GM21825 (cell line): ENCODE data around the gene BEST4.
A peak's percentile ranks its signal among the peaks of the same experiment; 100 is the strongest.
"Not testable (repeated sequence)": the region's sequence is repeated elsewhere in the genome, so short reads cannot be mapped to it uniquely, and the experiment has no call there.

Source experiments
- ATAC-seq: cut with Tn5 transposase; IDR thresholded peaks from one replicate; pipeline ENCODE4 v1.9.1; 2021; ENCODE audit warnings: mild to moderate bottlenecking, moderate library complexity; ENCODE audit not compliant: unreplicated experiment

Gene BEST4

DNA sequence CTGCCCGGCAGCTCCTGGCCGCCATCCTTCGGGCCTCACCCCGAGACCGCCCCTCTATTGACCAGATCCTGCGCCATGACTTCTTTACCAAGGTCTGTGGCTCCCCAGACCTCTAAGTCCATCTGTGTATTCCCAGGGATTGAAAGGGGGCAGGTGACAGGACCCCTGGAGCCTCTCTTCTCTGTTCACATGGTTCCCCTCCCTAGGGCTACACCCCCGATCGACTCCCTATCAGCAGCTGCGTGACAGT lies 15.0 kb upstream of the BEST4 start:
- ATAC-seq: no peak

DNA sequence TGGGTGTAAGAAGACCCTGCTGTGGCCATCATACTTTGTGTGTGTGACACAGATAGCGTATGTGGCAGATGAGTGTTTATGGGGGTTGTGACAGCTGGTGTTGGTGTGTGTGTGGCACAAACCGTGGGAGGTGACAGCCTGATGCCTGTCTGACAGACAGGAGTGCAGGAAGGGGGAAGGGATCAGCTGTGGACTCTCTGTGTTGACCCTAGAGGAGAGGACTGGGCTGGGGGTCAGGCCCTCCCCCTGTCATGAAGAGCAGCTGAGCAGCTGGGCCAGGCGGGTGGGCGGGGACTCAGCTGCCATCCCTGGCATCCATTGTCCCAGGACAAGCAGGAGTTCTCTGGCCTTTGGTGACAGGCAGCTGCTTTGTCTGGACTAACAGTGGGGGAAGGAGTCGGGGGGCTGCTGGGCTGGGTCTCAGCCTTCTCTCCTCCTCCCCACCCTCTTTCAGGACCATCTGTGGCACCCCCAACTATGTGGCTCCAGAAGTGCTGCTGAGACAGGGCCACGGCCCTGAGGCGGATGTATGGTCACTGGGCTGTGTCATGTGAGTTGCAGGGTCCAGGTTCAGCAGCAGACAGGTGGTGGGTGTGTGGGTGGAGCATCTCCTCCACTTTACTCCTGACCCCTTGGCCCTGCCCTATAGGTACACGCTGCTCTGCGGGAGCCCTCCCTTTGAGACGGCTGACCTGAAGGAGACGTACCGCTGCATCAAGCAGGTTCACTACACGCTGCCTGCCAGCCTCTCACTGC lies 14.5 kb upstream of the BEST4 start:
- ATAC-seq: no peak

DNA sequence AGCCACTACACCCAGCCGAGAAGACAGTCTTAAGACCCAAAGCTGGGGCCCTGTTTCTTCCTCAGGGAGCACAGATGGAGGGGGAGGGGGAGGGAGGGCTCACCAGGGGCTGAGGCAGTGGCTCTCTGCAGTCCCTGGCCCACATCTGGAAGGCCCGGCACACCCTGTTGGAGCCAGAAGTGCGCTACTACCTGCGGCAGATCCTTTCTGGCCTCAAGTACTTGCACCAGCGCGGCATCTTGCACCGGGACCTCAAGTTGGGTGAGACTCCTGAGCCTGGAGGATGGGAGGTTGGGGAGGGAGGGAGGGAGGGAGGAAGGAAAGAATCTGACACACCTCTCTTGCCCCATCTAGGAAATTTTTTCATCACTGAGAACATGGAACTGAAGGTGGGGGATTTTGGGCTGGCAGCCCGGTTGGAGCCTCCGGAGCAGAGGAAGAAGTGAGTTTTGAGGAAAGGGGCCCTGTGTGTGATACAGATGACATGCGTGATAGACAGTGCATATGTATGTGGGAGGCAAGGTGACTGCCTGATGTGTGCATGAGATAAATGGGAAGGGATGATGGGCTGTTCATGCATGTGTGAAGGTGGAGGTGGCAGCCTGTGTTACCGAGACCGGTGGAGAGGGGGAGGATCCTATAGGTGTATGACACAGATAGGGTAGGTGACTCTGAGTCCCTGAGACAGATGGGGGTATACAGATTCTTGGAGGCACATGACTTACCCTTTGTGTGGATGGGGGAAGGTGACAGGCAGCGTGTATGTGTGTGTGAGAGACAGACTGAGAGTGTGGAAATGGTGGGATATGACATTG lies 13.7 kb upstream of the BEST4 start:
- ATAC-seq: no peak

DNA sequence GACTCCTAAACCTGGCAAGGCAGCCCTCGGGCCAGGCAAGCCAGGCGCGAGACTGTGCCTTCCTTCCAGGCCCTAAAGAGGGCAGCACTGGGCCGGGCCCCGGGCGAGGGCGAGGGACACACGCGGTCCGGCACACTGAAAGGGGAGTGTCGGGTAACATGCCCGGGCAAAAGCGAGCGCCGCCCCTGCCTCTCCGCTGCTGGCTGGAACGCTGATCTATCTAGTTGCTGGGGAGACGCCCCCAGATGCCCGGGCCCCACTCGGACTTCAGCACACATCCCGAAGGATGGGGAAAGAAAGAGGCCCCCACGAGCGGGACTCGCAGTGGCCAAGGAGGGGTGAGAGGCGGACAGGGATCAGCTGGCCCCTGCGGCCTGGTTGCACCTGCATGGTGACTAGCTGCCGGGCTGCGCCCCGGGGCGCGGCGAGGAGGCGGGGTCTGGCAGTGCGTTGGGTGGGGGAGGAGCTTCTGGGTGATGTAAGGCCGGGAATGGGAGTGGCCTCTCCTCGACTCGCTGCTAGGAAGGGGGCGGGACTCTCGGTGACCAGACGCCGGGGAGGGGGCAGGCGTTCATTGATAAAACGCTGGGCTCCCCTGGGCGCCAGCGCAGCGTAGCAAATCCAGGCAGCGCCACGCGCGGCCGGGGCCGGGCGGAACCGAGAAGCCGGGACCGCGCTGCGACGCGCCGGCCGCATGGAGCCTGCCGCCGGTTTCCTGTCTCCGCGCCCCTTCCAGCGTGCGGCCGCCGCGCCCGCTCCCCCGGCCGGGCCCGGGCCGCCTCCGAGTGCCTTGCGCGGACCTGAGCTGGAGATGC lies 12.0 kb upstream of the BEST4 start, which contains the start of gene PLK3:
Gene PLK3 (plus strand): TSS at position 608 of the 815 bp plus-strand sequence. CDS start 87 bp downstream, at position 695.
- ATAC-seq: peak; percentile 79

DNA sequence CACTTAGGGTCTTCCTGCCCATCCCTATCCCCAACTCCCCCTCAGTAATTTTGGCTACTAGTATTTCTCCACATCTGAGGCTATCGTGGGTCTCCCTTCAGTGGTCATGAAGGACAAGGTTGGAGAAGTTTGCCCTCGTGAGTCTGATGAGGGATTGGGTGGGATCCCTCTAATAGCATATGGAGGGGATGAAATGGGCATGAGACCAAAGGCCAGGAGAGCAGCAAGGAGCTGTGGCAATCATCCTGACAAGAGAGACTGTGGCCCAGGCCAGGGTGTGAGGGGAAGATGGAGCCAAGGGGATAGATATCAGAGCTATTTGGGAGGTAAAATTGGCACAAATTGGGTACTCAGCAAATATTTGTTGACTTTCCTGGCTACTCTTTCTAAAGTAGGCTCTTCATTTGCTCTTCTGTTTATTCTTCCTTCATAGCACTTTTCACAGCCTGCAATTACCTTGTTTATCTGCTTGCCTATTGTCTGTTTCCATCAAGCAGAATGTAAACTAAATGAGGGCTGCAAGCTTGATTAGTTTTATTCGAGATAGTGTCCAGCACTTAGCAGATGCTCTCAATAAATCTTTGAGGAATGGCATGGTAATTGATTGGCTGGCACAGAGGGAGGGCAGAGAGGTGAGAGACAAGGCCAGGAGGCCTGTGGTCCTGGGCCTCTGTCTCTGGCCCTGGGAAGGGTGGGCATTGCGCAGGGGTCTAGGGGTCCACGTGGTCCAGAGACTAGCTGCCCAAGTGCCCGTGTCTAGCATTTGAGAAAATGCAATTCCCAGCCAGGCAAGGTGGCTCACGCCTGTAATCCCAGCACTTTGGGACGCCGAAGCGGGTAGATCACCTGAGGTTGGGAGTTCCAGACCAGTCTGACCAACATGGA lies 10.8 kb upstream of the BEST4 start:
- no peak for ATAC-seq

DNA sequence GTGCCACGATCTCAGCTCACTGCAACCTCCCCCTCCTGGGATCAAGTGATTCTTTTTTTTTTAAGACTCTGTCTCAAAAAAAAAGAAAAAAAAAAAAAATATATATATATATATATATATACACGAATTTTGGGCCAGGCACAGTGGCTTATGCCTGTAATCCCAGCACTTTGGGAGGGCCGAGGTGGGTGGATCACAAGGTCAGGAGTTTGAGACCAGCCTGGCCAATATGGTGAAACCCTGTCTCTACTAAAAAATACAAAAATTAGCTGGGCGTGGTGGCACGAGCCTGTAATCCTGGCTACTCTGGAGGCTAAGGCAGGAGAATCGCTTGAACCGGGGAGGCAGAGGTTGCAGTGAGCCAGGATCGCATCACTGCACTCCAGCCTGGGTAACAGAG lies 9.9 kb upstream of the BEST4 start:
- ATAC-seq: not testable (repeated sequence)

DNA sequence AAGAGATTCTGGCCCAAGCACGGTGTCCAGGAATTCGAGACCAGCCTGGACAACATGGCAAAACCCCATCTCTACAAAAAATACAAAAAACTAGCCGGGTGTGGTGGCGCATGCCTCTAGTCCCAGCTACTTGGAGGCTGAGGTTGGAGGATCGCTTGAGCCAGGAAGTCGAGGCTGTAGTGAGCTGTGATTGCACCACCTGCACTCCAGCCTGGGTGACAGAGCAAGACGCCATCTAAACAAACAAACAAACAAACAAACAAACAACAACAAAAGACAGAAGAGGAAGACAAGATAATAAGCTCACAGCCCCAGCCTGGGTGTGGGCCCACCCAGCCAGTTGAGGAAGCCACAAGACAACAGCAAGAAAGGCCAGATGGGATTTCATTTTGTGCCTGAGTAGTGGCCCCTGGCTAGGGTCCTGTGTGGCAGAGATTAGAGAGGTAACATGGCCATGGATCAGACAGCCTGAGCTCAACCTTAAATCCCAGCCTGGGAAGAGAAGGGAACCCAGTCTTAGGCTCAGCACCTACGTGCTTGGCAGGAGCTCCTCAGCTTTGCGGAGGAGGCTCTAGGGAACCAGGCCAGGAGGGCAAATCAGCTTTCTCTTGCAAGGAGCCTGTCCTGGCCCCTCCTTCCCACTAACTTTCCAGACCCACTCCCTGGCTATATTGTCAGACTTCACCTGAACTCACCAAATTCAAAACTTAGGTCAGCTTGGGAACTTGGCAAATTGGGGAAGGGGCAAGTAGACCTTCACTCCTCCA lies 4.9 kb upstream of the BEST4 start:
- ATAC-seq: peak; percentile 7

DNA sequence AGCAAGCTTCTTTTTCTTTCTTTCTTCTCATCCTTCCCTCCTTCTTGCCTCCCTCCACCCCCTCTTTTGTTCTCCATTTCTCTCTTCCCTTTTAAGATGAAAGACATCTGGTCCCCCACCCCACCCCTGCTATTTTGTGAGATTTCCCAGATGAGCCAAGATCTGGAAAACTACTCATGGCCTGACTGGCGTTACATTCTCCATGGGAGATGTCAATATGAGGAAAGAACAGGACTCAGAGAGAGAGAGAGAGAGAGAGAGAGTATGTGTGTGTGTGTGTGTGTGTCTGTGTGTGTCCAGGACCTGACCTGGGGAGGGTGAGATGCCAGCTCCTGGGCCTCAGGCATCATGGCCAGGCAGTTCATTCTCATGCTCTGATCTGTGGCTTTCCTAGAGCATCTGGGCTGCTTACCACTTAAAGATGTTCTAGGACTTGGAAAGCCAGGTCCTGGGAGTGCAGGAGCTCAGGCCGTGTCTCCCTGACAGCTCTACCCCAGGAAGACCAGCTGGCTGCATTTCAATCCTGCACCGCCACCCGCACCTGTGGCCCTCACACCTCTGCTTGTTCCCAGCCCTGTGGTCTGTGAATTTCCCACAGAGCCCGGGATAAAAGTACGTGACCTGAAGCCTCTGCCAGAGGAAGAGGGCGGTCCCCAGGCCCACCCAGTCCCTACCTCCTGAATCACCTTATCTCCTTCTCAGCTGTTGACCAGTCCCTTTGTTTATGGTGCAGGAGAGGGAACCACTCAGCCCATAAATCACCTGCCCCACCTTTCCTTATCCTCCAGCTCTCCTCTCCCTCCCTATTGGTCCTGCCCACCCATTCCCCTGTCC lies 3.2 kb upstream of the BEST4 start:
- ATAC-seq: no peak

DNA sequence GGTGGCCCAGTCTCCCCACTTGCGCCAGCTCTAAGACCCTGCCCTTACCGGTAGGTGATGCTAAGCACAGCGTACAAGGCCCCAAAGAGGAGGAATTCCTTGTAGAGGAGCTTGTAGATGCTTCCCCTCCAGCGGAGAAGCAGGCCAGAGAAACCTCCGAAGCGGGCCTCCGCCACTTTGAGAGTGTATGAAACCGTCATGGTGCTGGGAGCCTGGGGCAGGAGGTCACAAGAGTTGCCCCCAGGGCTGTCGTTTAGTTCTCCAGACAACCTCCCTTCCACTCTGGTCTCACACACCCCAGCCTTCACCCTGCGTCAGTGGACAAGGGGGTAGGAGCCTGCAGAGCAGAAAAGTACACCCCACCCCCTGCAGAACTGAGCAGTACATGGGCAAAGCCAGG lies 464 bp downstream of the BEST4 start:
- no peak for ATAC-seq

DNA sequence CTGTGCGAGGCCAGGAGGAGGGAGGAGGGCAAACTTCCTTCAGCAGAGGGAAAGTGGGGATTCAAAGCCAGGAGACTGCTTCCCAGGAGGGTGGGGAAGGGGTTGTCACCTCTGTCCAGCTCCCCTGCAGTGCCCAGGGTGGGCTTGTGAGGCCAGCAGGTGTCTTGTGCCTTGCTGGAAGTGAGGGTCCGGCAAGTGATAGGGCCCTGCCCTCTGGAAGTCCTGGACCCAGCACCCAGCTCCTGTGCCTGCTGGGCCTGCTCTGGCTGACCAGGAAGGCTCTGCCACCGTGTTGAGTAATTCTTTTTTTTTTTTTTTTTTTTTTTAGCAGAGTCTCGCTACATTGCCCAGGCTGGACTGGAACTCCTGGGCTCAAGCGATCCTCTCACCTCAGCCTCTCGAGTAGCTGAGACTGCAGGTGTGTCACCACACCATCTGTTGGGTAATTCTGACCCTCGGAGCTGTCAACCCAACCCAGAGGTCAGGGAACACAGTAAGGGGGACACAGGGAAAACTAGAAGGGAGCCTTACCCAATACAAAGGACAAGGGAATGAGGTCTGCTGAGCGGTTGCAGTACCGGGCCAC lies 1.0 kb downstream of the BEST4 start:
- ATAC-seq: no peak

DNA sequence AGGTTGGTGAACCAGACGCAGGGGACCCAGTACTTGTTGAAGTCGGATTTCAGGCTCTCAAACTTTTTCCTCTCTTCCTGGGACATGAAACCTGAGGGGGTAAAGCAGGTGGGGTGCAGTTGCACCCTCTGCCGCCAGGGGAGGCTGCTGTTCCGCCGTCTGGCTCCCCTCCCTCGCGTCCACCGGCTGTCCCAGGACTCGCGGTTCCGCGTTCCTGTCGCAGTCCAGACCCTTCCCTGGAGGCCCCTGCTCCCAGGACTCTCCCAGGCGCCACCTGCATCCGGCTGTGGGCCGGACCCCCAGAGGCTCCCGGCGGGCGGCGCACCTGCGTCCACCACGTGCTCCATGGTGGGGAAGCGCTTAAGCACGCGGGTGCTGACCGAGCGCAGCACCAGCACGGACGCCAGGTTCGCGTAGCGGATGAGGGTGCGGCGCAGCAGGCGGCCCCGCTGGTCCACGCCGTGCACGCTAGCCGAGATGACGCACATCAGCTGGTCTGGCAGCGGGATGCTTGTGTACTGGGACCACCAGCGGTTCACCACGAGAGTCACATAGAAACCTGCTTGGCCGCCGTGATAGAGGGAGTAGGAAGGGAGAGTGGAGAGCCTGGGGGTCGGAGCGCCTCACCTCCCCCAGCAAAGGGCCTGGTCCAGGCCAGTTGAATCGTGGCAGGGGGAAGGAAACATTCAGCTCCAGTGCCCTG lies 1.7 kb downstream of the BEST4 start:
- ATAC-seq: peak; percentile 48

DNA sequence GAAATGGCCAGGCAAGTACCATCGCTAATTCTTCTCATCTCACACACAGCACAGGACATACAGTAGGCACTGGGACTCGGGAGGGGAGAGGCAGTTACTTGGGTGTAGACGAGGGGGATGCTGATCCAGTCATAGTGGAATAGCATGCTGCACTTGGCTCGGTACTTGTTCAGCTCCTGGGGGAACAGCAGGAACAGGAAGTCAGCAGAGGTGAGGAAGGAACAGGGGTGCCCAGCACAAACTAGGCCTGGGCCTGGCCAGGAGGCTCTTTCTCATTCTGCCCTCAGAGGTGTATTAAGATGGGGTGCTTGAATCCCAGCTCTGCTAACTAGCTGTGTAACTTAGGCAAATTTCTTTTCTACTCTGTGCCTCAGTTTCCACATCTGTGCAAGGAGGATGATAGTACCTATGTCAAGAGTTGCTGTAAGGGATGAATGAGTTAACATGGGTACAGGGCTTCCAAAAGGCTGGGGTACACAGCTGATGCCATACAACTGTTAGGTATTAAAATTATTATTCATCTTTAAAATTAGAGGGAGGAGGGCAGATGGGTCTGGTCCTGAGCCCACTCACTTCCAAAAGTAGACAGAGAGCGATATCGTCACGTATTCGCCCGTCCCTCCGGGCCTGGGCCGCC lies 2.4 kb downstream of the BEST4 start:
- ATAC-seq: no peak

DNA sequence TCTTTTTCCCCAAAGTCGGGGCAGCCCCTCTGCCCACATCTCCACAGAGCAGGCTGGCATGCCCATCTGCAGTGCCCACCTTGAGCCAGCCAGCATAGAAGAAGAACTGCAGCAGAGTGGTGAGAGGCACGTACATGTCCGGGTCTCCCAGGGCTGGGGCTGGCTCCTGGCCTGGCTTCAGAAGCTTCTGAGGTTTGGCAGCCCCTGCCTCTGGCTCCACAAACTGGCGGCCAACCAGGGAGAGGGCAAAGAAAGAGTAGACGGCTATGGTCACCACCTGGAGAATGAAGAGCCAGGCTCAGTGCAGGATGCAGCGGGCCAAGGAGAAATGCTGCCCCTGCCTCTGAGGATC lies 3.0 kb downstream of the BEST4 start:
- no peak for ATAC-seq

DNA sequence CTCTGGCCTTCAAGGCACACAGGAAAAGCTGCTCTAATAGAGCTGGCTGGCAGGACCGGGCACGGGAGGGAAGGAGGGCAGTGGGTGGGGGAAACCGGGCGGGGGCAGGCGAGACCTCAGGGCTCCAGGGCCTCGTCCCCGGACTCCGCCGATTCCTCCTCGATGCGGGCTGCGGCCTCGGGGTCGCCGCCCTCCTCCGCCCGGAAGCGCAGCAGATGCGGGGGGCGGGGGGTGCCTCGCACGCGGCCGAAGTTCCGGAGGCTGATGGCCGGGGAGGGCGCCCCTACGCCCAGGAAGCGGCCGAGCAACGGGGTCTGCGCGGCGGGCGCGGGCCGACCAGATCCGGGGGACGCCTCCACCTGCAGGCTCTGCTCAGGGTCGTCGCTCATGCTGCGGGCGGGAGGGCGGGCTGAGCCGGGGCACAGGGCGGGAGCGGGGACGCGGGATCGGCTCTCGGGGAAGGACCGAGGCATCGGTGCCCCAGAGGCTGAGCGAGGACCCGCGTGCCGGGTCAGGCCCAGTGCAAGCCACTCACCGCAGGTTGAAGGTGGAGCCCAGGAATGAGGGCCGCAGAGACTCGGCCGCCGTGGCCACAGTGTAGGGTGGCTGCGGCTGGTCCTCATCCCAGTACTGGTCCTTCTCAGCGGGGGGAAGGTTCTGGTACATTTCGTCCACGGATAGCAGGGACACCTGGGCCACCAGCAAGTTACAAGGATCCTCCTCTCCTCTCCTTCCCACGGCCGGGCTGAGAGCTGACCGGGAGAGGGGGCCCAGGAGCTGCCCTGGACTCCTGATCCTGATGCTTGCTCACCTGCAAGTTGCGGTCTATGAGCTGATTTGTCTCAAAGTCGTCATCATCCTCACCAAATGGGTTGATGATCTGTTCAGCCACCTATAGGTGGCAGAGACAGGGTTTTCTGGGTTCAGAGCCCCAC lies 3.6 kb downstream of the BEST4 start:
- ATAC-seq: no peak

DNA sequence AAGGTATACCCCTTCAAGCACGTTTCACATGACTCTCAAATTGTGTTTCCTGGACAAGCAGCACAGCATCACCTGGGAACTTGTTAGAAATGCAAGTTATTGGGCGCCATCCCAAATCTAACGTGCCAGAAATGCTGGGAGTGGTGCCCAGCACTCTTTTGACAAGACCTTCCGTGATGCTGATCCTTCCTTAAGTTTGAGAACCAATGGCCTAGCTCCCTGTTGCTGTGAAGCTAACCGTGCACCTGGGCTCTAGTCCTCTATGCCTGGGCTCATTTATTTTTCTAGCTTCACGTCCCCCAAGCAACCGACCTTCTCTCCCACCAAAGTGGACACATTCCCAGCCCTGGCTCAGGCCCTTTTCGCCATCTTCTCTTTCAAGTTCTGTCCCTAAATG lies 4.3 kb downstream of the BEST4 start:
- ATAC-seq: no peak

DNA sequence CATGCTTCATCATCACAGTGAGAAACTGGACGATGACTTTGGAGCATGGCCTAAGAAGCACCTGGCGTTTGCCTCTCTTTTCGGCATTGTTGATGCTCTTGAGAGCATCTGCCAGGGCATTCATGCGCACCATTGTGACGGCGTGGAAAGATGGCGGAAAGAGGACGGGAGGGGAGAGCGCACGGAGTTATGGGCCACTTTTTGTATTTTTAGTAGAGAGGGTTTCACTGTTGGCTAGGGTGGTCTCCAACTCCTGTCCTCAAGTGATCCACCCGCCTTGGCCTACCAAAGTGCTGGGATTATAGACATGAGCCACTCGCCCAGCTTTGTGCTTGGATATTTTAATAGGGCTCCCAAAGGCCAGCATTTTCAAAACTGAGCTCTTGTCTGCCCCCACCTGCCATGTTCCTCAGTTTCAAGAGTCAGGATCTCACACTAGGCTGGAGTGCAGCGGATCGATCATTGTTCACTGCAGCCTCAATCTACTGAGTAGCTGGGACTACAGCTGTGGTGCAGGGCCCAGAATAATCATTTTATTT lies 7.3 kb downstream of the BEST4 start:
- no peak for ATAC-seq
